ENCODE results near the gene CDK5R1.

GRCh38 chr17:32513579-32513978 lies 26.8 kb downstream of the CDK5R1 start:
- TF ChIP-seq CTCF (IDR thresholded peaks at IDR 0.05): no peak
- no peak for TF ChIP-seq EP300 (IDR thresholded peaks at IDR 0.05)
